Prostate gland (tissue), 2 donors: ENCODE data around the gene AP2M1.

ENCODE experiments used
- CTCF ChIP-seq, 4 experiments: fragments of 200-600 bp in 2 of 4; fragments of 450-650 bp in 2 of 4; sonication (generic) in 2 of 4; IDR thresholded peaks; 1 replicate in 3 of 4; 2 replicates in 1 of 4; pipeline ENCODE4 v1.5.1; 2016 to 2019; ENCODE audit warnings: antibody characterized with exemption in 4 of 4, mild to moderate bottlenecking in 2 of 4, moderate library complexity in 2 of 4
- POLR2A ChIP-seq: fragments of 450-650 bp; IDR thresholded peaks from one replicate; pipeline ENCODE4 v1.6.1; 2016; ENCODE audit warnings: antibody characterized with exemption, mild to moderate bottlenecking

DNA sequence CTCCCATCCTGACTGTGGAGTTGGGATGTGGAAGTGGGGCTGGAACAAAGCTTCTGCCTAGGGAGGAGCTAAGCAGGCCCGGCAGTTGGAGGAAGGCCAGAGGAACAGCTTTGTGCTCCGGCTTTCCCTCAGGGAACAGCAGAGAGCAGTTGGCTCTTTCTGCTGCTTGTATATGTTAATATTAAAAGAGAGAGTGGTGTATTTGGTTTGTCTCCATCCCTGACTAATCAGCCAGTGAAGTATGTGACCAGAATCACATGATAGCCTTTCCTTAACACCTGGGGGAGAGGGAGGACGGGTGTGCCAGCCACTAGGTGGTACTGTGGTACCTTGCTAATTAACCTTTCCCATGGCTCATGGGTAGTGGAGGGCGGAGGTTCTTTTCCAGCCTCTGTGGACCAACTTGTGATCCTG lies 29.5 kb upstream of the AP2M1 start:
- TF ChIP-seq CTCF (IDR thresholded peaks at IDR 0.05) (peak in 3 of 4 experiments; percentile 49 to 76 (median 68)), POLR2A (no peak)
